Neural progenitor cell (in vitro differentiated cells): ENCODE measurements around the gene CCDC102B.

Experiments
- EZH2 ChIP-seq: fragments of 200-600 bp; sonication (generic); IDR thresholded peaks from 2 replicates; pipeline ENCODE4 v1.6.1; 2017; ENCODE audit warnings: antibody characterized with exemption, mild to moderate bottlenecking, moderate library complexity
- EZH2phosphoT487 ChIP-seq: fragments of 200-600 bp; sonication (generic); IDR thresholded peaks from 2 replicates; pipeline ENCODE4 v1.6.1; 2017; ENCODE audit warnings: antibody characterized with exemption
- TF ChIP-seq, protein P1 (sequence below): fragments of 200-600 bp; sonication (generic); IDR thresholded peaks from 2 replicates; pipeline ENCODE4 v1.5.1; 2017; ENCODE audit warnings: antibody characterized with exemption, mild to moderate bottlenecking

DNA sequence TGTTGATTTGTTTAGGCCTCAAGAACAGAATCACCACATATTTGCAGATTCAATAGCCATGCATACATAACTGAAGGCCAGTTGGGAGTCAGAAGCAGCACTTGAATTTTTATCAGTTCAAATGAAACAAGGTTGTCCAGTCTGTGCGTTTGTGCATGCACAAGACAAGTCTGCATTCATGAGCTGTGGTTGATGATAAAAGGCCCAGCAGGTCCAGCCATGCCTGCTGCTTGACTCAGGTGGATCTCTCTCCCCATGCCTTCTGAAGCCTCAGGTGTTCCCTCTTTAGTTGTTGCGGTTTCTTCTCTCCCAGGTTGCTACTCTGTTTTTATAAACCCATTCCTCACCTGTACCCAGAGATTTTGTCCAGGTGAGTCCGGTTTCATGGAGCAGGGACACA lies 124.5 kb downstream of the CCDC102B start:
- no peak for TF ChIP-seq EZH2
- TF ChIP-seq, protein P1, sequence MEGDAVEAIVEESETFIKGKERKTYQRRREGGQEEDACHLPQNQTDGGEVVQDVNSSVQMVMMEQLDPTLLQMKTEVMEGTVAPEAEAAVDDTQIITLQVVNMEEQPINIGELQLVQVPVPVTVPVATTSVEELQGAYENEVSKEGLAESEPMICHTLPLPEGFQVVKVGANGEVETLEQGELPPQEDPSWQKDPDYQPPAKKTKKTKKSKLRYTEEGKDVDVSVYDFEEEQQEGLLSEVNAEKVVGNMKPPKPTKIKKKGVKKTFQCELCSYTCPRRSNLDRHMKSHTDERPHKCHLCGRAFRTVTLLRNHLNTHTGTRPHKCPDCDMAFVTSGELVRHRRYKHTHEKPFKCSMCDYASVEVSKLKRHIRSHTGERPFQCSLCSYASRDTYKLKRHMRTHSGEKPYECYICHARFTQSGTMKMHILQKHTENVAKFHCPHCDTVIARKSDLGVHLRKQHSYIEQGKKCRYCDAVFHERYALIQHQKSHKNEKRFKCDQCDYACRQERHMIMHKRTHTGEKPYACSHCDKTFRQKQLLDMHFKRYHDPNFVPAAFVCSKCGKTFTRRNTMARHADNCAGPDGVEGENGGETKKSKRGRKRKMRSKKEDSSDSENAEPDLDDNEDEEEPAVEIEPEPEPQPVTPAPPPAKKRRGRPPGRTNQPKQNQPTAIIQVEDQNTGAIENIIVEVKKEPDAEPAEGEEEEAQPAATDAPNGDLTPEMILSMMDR: no peak
- TF ChIP-seq EZH2phosphoT487: no peak
